Naive thymus-derived CD8-positive, alpha-beta T cell (primary cell): ENCODE data around the gene AMN1. TPM values are rescaled to one million over a fixed set of nuclear protein-coding genes. Genes with fewer than 3 reads are reported as not detected.

Experiments used
- ATAC-seq, 2 donors: fragments of 150-1000 bp; cut with Tn5 transposase in 1 of 2; sonication (Bioruptor Pico), chemical (Tn5 transposase) in 1 of 2; 1 replicate in 1 of 2; 2 replicates in 1 of 2; pipeline ENCODE4 v1.10.0; 2021; ENCODE audit warnings: mild to moderate bottlenecking in 2 of 2, moderate library complexity in 2 of 2
- POLR2A ChIA-PET: fragments of 350-600 bp; sonication (Branson Sonifier 250); formaldehyde crosslinking; loops from one replicate; lab custom pipeline; 2021; ENCODE audit warnings: antibody characterized with exemption; lab: Charles Lee
- DNase-seq, 10 donors: peaks; one replicate each; pipeline versions ENCODE4 v3.0.0 to v3.0.0-alpha.2; 2020 to 2022
- H3K27ac Mint-ChIP-seq, 10 donors: one replicate each; pipeline ENCODE4 v1.8.0; 2020 to 2022; ENCODE audit warnings: mild to moderate bottlenecking in 10 of 10, mixed read lengths in 10 of 10, moderate library complexity in 4 of 10, inconsistent platforms in 1 of 10
- H3K27me3 Mint-ChIP-seq, 5 donors: one replicate each; pipeline ENCODE4 v1.8.0; 2021 to 2022; ENCODE audit warnings: mixed read lengths in 5 of 5
- H3K36me3 Mint-ChIP-seq, 3 donors: one replicate each; pipeline ENCODE4 v1.8.0; 2020 to 2022; ENCODE audit warnings: mixed read lengths in 3 of 3, mild to moderate bottlenecking in 2 of 3, inconsistent platforms in 1 of 3
- H3K4me1 Mint-ChIP-seq, 4 donors: one replicate each; pipeline ENCODE4 v1.8.0; 2021 to 2022; ENCODE audit warnings: mixed read lengths in 4 of 4
- H3K4me3 Mint-ChIP-seq, 10 donors: one replicate each; pipeline ENCODE4 v1.8.0; 2020 to 2022; ENCODE audit warnings: mild to moderate bottlenecking in 10 of 10, mixed read lengths in 10 of 10, moderate library complexity in 6 of 10, inconsistent platforms in 1 of 10
- H3K9me3 Mint-ChIP-seq, 9 donors: one replicate each; pipeline ENCODE4 v1.8.0; 2020 to 2022; ENCODE audit warnings: mixed read lengths in 9 of 9, mild to moderate bottlenecking in 3 of 9, inconsistent platforms in 1 of 9, moderate library complexity in 1 of 9
- polyA plus RNA-seq, 3 donors: library from polyadenylated mRNA; unstranded; fragments of 300-500 nt; fragmentation: Illumina TruSeq; gene quantifications; one replicate each; pipeline ENCODE4 v1.2.3, GENCODE V29; 2021
- total RNA-seq, 8 experiments: library from RNA in 2 of 8; stranded (reverse) in 2 of 8; gene quantifications; one replicate each; pipeline ENCODE4 v1.2.3 and lab custom pipeline; 2021 to 2026

AMN1 gene
- total and polyA plus RNA-seq, 5 experiments from 2014 or later: 8.9 to 16.7 (median 13.4) TPM

- Mint-ChIP-seq H3K36me3 (no peaks in the 10 kb centered on the region), H3K27me3 (no peaks in the 10 kb centered on the region), H3K27ac (peak overlapping the region in 2 of 10 donors; percentile 25 to 59), H3K4me1 (peaks cover 0 to 17% (median 0%) of the 10 kb centered on the region in 4 donors), H3K9me3 (no peaks in the 10 kb centered on the region), H3K4me3 (peak overlapping the region in 1 of 10 donors; percentile 16)
- POLR2A ChIA-PET: no interaction called here
- ATAC-seq: no peak
- DNase-seq: no peak
Observed at GRCh38 chr12:31647086-31647491, 81.7 kb downstream of the AMN1 start.

GRCh38 chr12:31645924-31646323 is 82.9 kb downstream of the AMN1 start:
- Mint-ChIP-seq H3K9me3 (no peaks in the 10 kb centered on the region), H3K27ac (peak overlapping the region in 1 of 10 donors; percentile 31), H3K4me3 (peak overlapping the region in 1 of 10 donors; percentile 20), H3K36me3 (no peaks in the 10 kb centered on the region), H3K27me3 (no peaks in the 10 kb centered on the region), H3K4me1 (peaks cover 0 to 17% (median 0%) of the 10 kb centered on the region in 4 donors)
- DNase-seq (no peak), ATAC-seq (no peak)
- POLR2A ChIA-PET: interaction anchor here (0.6 kb wide), 1 partner anchor 8 kb away, joined by 3 read pairs; no protein-coding TSS in a partner anchor

GRCh38 chr12:31644536-31644935 is 84.3 kb downstream of the AMN1 start:
- peak overlapping the region in 1 of 10 donors; percentile 51 for H3K27ac Mint-ChIP-seq
- no peaks in the 10 kb centered on the region for H3K9me3 Mint-ChIP-seq
- DNase-seq: no peak
- POLR2A ChIA-PET: interaction anchor here (1.1 kb wide), 1 partner anchor 8 kb away, joined by 3 read pairs; no protein-coding TSS in a partner anchor
- peaks cover 0 to 17% (median 0%) of the 10 kb centered on the region in 4 donors for H3K4me1 Mint-ChIP-seq
- no peak overlapping the region for H3K4me3 Mint-ChIP-seq
- no peaks in the 10 kb centered on the region for H3K36me3 Mint-ChIP-seq
- ATAC-seq: no peak
- H3K27me3 Mint-ChIP-seq: no peaks in the 10 kb centered on the region

GRCh38 chr12:31641509-31642090 is 87.2 kb downstream of the AMN1 start:
- Mint-ChIP-seq H3K36me3 (no peaks in the 10 kb centered on the region), H3K27me3 (no peaks in the 10 kb centered on the region), H3K27ac (no peak overlapping the region), H3K9me3 (no peaks in the 10 kb centered on the region), H3K4me1 (peaks cover under 1 to 13% (median 2%) of the 10 kb centered on the region in 4 donors), H3K4me3 (no peak overlapping the region)
- POLR2A ChIA-PET: no interaction called here
- ATAC-seq (no peak), DNase-seq (no peak)

- no peaks in the 10 kb centered on the region for H3K27me3 Mint-ChIP-seq
- POLR2A ChIA-PET: no interaction called here
- no peaks in the 10 kb centered on the region for H3K36me3 Mint-ChIP-seq
- no peak overlapping the region for H3K4me3 Mint-ChIP-seq
- peaks cover 1 to 15% (median 7%) of the 10 kb centered on the region in 4 donors for H3K4me1 Mint-ChIP-seq
- no peaks in the 10 kb centered on the region for H3K9me3 Mint-ChIP-seq
- peak overlapping the region in 1 of 10 donors; percentile 73 for H3K27ac Mint-ChIP-seq
- no peak for DNase-seq
- no peak for ATAC-seq
Observed at GRCh38 chr12:31634620-31635019, 94.2 kb downstream of the AMN1 start.

DNA sequence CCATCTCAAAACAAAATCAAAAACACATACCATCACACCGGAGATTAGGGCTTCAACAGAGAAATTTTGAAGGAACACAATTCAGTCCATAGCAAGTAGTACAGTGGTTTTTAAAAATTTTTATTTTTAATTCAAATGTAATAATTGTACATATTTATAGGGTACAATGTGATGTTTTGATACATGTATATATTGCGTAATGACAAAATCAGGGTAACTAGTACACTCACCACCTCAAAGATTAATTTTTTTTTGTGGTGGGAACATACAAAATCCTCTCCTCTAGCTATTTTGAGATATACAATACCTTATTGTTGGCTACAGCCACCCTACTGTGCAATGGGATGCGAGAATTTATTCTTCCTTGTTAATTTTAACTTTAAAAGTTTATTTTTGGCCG is 95.4 kb downstream of the AMN1 start:
- peaks cover 1 to 15% (median 7%) of the 10 kb centered on the region in 4 donors for H3K4me1 Mint-ChIP-seq
- POLR2A ChIA-PET: no interaction called here

DNA sequence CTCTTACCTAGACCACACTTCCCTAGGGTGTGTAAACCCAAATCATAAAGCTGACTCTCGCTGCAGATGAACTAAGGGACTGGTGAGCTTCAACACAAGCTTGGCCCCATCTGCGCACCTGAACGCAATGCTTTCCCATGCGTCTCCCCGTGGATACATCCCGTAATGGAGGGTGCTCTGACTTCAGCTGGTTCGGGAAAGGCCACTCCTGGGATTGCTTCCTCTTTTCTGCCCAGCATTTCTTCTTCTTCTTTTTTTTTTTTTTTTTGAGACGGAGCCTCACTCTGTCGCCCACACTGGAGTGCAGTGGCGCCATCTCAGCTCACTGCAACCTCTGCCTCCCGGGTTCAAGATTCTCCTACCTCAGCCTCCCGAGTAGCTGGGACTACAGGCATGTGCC is 97.0 kb downstream of the AMN1 start:
- H3K27ac Mint-ChIP-seq: peak overlapping the region in 2 of 10 donors; percentile 19 to 29
- no peaks in the 10 kb centered on the region for H3K9me3 Mint-ChIP-seq
- H3K36me3 Mint-ChIP-seq: no peaks in the 10 kb centered on the region
- H3K27me3 Mint-ChIP-seq: no peaks in the 10 kb centered on the region
- peaks cover 1 to 14% (median 7%) of the 10 kb centered on the region in 4 donors for H3K4me1 Mint-ChIP-seq
- POLR2A ChIA-PET: no interaction called here
- ATAC-seq (no peak), DNase-seq (no peak)
- no peak overlapping the region for H3K4me3 Mint-ChIP-seq

More for the DNA sequence above, 95.4 kb downstream of the AMN1 start:
- ATAC-seq (no peak), DNase-seq (no peak)
- H3K9me3 Mint-ChIP-seq: no peaks in the 10 kb centered on the region
- H3K27me3 Mint-ChIP-seq: no peaks in the 10 kb centered on the region
- no peaks in the 10 kb centered on the region for H3K36me3 Mint-ChIP-seq
- H3K4me3 Mint-ChIP-seq: no peak overlapping the region
- no peak overlapping the region for H3K27ac Mint-ChIP-seq

DNA sequence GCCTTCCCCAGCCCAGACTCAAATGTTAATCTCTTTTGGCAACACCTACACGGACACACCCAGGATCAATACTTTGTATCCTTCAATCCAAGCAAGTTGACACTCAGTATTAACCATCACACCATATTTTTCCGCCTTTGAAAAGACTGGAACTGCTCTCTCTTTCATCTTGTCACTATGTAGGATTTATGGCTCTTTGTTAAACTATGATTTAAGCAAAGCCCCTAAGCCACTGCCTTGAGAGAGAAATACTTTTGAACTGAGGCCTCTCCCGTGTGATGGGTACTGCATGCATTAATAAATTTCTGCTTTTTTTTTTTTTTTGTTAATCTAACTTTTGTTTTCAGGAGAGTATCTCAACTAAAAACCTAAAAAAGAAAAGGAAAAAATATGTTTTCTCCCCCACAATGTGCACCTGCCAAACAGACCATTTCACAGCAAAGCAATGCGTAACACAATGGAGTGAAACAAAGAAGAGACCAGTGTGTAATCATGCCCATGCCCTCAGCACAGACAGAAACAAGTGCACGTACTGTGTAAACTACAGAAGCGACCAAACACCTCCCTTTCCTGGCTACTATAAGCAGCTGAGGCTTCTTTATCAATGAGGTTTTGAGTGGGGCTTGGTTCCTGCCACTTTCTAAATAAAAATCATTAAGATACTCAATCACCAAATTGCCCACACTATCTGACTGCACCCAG is 97.6 kb downstream of the AMN1 start:
- Mint-ChIP-seq H3K36me3 (peaks cover 0 to 2% (median 0%) of the 10 kb centered on the region in 3 donors), H3K9me3 (no peaks in the 10 kb centered on the region), H3K27me3 (peaks cover 0 to under 1% (median 0%) of the 10 kb centered on the region in 5 donors), H3K4me1 (peaks cover 0 to 8% (median 2%) of the 10 kb centered on the region in 4 donors), H3K27ac (no peak overlapping the region), H3K4me3 (no peak overlapping the region)
- POLR2A ChIA-PET: no interaction called here
- ATAC-seq (no peak), DNase-seq (no peak)

DNA sequence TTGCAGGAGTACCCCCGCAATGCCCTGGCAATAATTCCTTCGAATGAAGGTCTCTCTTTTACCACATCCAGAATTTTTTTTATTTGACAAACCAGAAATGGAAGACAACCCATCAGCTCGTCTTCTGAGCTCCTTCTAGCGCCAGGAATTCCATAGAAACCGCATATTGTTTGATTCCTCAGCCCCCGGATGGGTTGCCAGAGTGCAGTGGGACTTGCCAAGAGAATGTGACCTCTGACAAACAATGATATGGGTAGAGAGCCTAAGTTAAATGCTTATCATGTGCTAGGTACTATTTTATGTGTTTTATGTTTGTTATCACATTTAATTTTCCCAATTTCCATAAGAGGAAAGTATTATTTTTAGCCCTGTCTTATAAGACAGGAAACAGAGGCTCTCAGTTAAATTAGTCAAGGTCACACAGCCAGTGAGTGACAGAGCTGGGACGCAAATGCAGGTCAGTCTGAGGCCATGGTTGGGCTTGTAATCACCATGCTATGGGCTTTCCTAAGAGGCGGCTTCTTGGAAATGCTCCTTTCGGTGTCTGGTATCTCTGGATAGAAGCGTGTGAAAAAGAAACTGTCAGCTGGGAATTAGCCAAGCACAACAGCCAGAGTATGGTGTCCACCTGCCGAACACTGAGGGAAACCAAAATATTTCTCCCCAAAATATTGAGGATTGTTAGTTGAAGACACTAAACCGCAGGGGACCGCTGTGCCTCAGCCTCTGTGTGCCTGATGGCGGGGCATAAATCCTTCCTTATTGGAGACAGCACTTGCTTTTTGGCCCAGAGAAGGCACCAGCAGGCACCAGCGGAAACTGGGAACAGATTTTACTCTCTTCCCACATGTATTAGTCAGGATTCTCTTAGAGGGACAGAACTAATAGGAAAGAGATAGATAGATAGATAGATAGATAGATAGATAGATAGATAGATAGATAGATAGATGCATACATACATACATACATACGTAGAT is 98.8 kb downstream of the AMN1 start:
- no peaks in the 10 kb centered on the region for H3K9me3 Mint-ChIP-seq
- H3K27me3 Mint-ChIP-seq: peaks cover 0 to 2% (median 0%) of the 10 kb centered on the region in 5 donors
- ATAC-seq: no peak
- no peak for DNase-seq
- peaks cover 0 to 2% (median 0%) of the 10 kb centered on the region in 3 donors for H3K36me3 Mint-ChIP-seq
- H3K4me3 Mint-ChIP-seq: no peak overlapping the region
- POLR2A ChIA-PET: no interaction called here
- peak overlapping the region in 2 of 10 donors; percentile 5 to 12 for H3K27ac Mint-ChIP-seq
- H3K4me1 Mint-ChIP-seq: peaks cover 0 to 9% (median 0%) of the 10 kb centered on the region in 4 donors

GRCh38 chr12:31627456-31628054 is 101.3 kb downstream of the AMN1 start:
- POLR2A ChIA-PET: no interaction called here
- Mint-ChIP-seq H3K4me1 (peaks cover 0 to 9% (median 0%) of the 10 kb centered on the region in 4 donors), H3K9me3 (no peaks in the 10 kb centered on the region)

DNA sequence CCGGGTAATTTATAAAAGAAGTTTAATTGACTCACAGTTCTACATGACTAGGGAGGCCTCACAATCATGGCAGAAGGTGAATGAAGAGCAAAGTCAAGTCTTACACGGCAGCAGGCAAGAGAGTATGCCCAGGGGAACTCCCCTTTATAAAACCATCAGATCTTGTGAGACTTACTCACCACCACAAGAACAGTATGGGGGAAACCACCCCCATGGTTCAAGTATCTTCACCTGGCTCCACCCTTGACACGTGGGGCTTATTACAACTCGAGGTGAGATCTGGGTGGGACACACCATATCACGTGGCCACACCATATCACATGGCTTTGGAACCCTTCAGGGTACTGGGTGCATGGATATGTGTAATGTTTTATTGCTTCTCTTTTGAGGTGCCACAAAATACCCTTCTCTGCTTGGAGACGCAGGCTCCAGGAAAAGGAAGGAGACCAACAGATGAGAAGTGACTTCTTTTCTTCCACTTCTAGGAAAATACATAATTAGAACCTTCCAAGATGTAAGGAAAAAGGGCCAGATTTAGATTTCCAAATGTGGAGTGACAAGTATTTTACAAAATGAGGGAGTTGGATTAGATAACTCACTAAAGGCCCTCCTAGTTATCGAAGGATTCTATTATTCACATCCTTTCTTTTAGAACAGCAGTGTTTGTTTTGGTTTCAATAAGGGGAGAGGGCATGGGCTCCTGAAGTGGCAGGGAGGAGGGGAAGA is 102.4 kb downstream of the AMN1 start:
- Mint-ChIP-seq H3K9me3 (no peaks in the 10 kb centered on the region), H3K27ac (no peak overlapping the region), H3K4me3 (no peak overlapping the region), H3K4me1 (peaks cover 0 to 4% (median 0%) of the 10 kb centered on the region in 4 donors), H3K36me3 (peaks cover 0 to 2% (median 0%) of the 10 kb centered on the region in 3 donors), H3K27me3 (peaks cover 0 to 2% (median 0%) of the 10 kb centered on the region in 5 donors)
- ATAC-seq (no peak), DNase-seq (no peak)
- POLR2A ChIA-PET: no interaction called here

More at GRCh38 chr12:31627456-31628054, 101.3 kb downstream of the AMN1 start:
- Mint-ChIP-seq H3K27me3 (peaks cover 0 to 2% (median 0%) of the 10 kb centered on the region in 5 donors), H3K4me3 (no peak overlapping the region), H3K36me3 (peaks cover 0 to 2% (median 0%) of the 10 kb centered on the region in 3 donors), H3K27ac (no peak overlapping the region)
- ATAC-seq: no peak
- DNase-seq: no peak
